Large intestine (tissue), 3 donors: ENCODE measurements around the gene EDRF1. TPM values are rescaled to one million over a fixed set of nuclear protein-coding genes. Genes with fewer than 3 reads are reported as not detected.
"Not testable (repeated sequence)": the region's sequence is repeated elsewhere in the genome, so short reads cannot be mapped to it uniquely, and the experiment has no call there.

ENCODE experiments used
- DNase-seq, 2 donors: peaks; one replicate each; pipeline versions ENCODE4 v3.0.0 to v3.0.0-alpha.2; 2013
- H3K27ac ChIP-seq: one replicate; pipeline ENCODE4 v1.5.1; 2013; ENCODE audit warnings: low read length
- H3K27me3 ChIP-seq: 2 replicates; pipeline ENCODE4 v1.6.1; 2013; ENCODE audit warnings: low read length; ENCODE audit not compliant: control insufficient read depth, insufficient read depth
- H3K36me3 ChIP-seq: 2 replicates; pipeline ENCODE4 v1.6.1; 2013; ENCODE audit warnings: low read length; ENCODE audit not compliant: control insufficient read depth, insufficient read depth
- H3K4me1 ChIP-seq: one replicate; pipeline ENCODE4 v1.6.1; 2013; ENCODE audit warnings: low read length; ENCODE audit not compliant: control insufficient read depth, insufficient read depth
- H3K4me3 ChIP-seq: one replicate; pipeline ENCODE4 v1.5.1; 2013; ENCODE audit warnings: low read length
- H3K9me3 ChIP-seq: one replicate; pipeline ENCODE4 v1.6.1; 2013; ENCODE audit warnings: mild to moderate bottlenecking, low read depth, low read length, moderate library complexity; ENCODE audit not compliant: control insufficient read depth
- WGBS: methylation state at CpG from one replicate; pipeline ENCODE4 v1.1.5; 2013; ENCODE audit warnings: low lambda C conversion rate; ENCODE audit not compliant: insufficient coverage; 5-methylcytosine and 5-hydroxymethylcytosine counted together
- polyA plus RNA-seq: library from polyadenylated mRNA; unstranded; fragments of 120-200 nt; gene quantifications from one replicate; pipeline ENCODE4 v1.2.1, GENCODE V29; 2013

EDRF1 gene
- polyA plus RNA-seq, 1 donor: 29.4 TPM

DNA sequence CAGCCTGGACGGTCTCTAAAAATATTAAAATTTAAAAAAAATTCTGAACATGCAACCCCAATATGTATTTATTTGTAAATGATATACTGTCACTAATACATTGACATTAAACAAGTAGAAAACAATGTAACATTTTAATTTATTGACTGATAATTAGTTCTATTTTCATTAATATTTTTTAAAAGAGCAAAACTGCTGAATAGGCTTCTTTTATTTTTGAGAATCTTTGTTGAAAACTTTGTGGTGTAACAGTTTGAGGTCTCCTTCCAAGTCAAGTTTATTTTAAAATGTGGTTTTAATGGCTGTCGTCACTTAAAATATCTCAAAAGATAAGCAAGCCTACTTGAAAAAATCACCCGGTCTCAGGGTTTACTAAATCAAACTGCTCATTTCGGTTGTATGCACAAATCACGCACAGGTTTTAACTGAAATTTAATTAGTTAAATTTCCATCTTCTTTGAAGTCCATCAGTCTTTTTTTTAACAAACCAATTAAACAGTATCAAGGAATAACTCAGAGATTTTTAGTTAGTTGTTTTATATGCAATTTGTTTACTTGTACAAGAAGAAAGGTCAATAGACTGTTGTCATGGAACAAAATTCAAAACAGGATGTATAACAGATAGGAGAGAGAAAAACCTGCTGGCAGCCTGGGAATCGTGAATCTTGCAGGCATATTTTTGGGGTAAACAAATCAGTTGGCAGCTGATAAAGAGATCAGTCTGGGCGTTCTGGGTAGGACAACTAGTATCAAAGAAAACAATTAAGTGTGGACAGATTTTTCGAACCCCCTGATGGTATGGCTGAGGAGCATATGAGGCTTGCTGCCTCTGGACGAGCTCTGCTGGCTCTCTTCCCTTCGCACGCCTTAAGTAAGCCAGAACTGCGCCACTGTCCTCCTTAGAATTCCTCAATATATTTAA lies 9.7 kb upstream of the EDRF1 start:
- no peaks in the 10 kb centered on the region for H3K36me3 ChIP-seq
- peaks cover 5% of the 10 kb centered on the region for H3K4me1 ChIP-seq
- H3K27me3 ChIP-seq: no peaks in the 10 kb centered on the region
- H3K9me3 ChIP-seq: no peaks in the 10 kb centered on the region
- no CpG with 5 or more reads among the region's 12 CpGs for WGBS
- H3K4me3 ChIP-seq: no peak overlapping the region
- no peak overlapping the region for H3K27ac ChIP-seq
- no peak for DNase-seq

DNA sequence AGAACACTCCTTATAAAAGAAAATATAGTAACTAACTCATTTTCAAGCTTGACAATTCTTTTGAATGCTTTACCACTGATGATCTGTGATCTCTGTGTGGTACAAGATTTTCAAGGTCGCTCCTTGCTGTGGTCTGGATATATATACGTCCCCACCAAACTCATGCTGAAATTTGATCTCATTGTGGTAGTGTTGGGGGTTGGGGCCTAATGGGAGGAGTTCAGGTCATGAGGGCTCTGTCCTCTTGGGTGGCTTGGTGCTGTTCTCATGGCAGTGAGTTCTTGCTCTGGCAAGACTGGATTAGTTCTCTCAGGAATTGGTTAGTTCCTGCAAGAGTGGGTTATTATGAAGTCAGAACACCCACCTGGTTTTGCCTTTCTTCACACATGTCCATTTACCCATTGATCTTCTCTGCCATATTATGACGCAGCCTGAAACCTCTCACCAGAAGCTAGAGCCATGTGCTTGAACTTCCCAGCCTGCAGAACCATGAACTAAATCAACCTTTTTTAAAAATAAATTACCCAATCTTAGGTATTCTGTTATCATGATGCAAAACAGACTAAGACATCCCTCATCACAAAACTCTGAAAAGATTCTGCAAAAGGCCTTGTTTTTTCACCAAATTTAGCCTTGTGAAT lies 8.3 kb upstream of the EDRF1 start:
- 86% methylated on average over 1 of the region's 3 CpGs for WGBS
- no peak overlapping the region for H3K27ac ChIP-seq

DNA sequence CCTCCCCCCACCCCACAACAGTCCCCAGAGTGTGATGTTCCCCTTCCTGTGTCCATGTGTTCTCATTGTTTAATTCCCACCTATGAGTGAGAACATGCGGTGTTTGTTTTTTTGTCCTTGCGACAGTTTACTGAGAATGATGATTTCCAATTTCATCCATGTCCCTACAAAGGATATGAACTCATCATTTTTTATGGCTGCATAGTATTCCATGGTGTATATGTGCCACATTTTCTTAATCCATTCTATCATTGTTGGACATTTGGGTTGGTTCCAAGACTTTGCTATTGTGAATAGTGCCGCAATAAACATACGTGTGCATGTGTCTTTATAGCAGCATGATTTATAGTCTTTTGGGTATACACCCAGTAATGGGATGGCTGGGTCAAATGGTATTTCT lies 4.8 kb upstream of the EDRF1 start:
- H3K27ac ChIP-seq, H3K4me1 ChIP-seq, H3K27me3 ChIP-seq, H3K36me3 ChIP-seq, H3K9me3 ChIP-seq, DNase-seq, H3K4me3 ChIP-seq: not testable (repeated sequence)
- WGBS: no CpG with 5 or more reads among the region's 4 CpGs

More for the DNA sequence above, 8.3 kb upstream of the EDRF1 start:
- no peak for DNase-seq
- peaks cover 5% of the 10 kb centered on the region for H3K4me1 ChIP-seq
- no peak overlapping the region for H3K4me3 ChIP-seq
- H3K9me3 ChIP-seq: no peaks in the 10 kb centered on the region
- no peaks in the 10 kb centered on the region for H3K36me3 ChIP-seq
- no peaks in the 10 kb centered on the region for H3K27me3 ChIP-seq

DNA sequence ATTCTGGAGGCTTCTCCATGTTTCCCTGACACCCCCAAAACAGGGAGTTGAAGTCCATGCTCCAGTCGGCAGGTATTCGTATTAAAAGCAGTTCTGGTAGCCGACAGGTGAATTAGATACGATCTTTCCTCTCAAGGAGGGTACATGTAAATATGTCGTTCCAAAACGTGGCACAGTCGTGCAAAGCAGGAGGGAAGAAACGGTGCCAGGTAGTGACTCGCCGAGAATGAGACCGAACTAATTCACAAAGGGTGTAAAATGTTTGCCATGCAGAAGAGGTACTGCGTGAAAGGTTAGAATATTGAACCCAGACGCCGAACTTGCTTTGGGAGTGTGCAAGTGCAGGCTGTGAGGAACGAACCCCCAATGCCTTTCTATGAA lies 483 bp downstream of the EDRF1 start:
- H3K27me3 ChIP-seq: no peaks in the 10 kb centered on the region
- WGBS: 0% methylated on average over 2 of the region's 15 CpGs
- H3K36me3 ChIP-seq: peaks cover 25% of the 10 kb centered on the region
- no peak for DNase-seq
- H3K9me3 ChIP-seq: no peaks in the 10 kb centered on the region
- H3K4me3 ChIP-seq: peak overlapping the region; percentile 98
- H3K27ac ChIP-seq: peak overlapping the region; percentile 79
- H3K4me1 ChIP-seq: peaks cover 3% of the 10 kb centered on the region

DNA sequence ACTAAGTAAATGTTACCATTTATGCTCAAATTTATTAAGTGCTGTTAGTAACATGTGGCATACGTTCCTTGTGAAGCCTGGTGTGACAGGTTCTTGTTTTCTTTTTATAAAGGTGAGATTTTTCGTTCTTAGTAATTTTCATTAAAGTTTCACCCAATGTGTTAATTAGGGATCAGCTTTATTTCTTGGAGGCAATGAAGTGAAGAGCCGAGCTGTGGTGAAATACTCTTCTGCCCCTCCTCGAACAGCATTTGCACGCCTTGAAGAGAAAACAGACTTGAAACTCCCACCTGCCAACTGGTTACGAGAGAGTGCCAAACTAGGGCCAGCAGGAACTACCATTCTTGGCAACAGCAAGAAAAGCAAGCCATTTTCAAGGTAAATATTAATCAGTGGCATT lies 1.5 kb downstream of the EDRF1 start:
- Histone ChIP-seq H3K27me3 (no peaks in the 10 kb centered on the region), H3K9me3 (no peaks in the 10 kb centered on the region), H3K36me3 (peaks cover 31% of the 10 kb centered on the region), H3K27ac (no peak overlapping the region), H3K4me1 (peaks cover 3% of the 10 kb centered on the region), H3K4me3 (no peak overlapping the region)
- WGBS: 63% methylated on average over 2 of the region's 6 CpGs
- no peak for DNase-seq

DNA sequence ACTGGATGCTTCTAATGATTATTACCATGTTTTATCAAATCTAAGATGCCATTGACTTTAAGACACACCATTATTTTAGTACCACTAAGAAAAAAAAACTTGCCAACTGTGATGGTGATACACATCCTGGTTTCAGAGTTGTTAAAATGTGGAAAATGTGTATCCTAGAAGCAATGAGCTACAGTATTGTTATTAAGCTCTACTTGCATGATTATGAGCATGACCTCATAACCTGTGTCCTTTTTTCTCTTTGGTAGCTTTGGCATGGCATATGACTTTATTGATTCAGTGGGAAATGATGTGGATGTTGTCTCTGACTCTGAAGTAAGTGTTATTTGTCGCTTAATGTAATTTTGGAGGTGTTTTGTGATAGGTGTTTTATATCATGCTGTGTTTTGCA lies 3.3 kb downstream of the EDRF1 start:
- no CpG with 5 or more reads among the region's 1 CpG for WGBS

DNA sequence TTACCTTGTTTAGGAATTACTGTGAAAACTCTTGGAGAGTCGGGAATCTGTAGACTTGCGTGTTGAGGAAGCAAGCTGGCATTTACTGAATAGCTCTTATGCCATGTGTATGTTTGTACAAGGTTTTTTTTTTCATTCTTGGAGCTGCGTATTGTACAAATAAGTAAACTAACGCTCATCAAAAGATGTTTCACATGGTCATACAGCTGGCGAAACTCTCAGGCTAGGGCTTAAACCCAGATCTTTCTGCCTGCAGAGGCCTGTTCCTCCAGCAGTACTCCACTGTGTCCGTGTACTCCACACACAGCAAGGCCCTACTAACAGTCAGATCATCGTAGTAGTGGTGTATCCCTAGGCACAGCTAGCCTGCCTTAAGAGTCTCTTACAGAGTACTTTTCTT lies 7.4 kb downstream of the EDRF1 start:
- peaks cover 72% of the 10 kb centered on the region for H3K36me3 ChIP-seq
- WGBS: 100% methylated on average over 2 of the region's 7 CpGs
- no peaks in the 10 kb centered on the region for H3K9me3 ChIP-seq
- H3K4me3 ChIP-seq: no peak overlapping the region
- DNase-seq: no peak
- H3K27me3 ChIP-seq: no peaks in the 10 kb centered on the region
- peaks cover 3% of the 10 kb centered on the region for H3K4me1 ChIP-seq
- no peak overlapping the region for H3K27ac ChIP-seq

More for the DNA sequence above, 3.3 kb downstream of the EDRF1 start:
- H3K36me3 ChIP-seq: peaks cover 41% of the 10 kb centered on the region
- no peak overlapping the region for H3K27ac ChIP-seq
- DNase-seq: no peak
- no peaks in the 10 kb centered on the region for H3K27me3 ChIP-seq
- H3K4me1 ChIP-seq: peaks cover 7% of the 10 kb centered on the region
- no peak overlapping the region for H3K4me3 ChIP-seq
- H3K9me3 ChIP-seq: no peaks in the 10 kb centered on the region

DNA sequence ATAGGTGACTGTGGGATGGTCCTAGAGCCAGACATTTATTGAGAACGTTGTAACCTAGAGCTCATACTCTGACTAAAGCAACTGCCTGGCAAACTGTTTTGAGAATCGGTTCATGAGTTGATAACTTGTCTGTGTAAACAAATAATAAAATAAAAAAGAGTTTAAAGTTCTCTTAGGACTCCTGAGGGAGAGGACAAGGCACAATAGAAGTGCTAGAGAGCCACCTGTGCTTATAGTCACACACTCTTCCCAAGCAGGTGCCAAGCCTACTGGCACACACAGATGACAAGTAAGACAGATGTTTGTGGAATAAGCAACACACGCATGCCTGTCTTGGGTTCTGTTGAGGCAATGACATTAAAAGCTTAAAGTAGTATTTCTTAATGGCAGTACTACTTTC lies 7.9 kb downstream of the EDRF1 start:
- Histone ChIP-seq H3K27me3 (no peaks in the 10 kb centered on the region), H3K4me1 (peaks cover 3% of the 10 kb centered on the region), H3K27ac (no peak overlapping the region), H3K36me3 (peaks cover 75% of the 10 kb centered on the region), H3K9me3 (no peaks in the 10 kb centered on the region), H3K4me3 (no peak overlapping the region)
- 0% methylated on average over 1 of the region's 3 CpGs for WGBS
- DNase-seq: peak in 1 of 2 donors; percentile 19

DNA sequence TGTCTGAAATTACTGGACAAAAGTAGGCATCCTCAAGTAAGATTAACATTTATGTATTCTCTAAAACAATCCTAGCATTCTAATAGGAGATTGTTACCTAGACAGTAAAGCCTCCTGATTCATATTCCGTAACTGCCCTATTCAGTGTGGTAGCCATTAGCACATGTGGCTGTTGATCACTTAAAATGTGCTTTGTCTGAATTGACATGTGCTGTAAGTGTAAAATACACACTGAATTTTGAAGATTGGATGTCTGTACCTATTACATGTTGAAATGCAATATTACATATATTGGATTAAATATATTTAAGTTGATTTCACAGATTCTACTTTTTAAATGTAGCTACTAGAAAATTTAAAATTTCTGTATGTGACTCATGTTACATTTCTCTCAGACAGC lies 14.6 kb downstream of the EDRF1 start:
- Histone ChIP-seq H3K4me1 (no peaks in the 10 kb centered on the region), H3K27me3 (no peaks in the 10 kb centered on the region), H3K4me3 (no peak overlapping the region), H3K27ac (no peak overlapping the region), H3K9me3 (no peaks in the 10 kb centered on the region), H3K36me3 (peaks cover 85% of the 10 kb centered on the region)
- no CpG with 5 or more reads among the region's 1 CpG for WGBS
- no peak for DNase-seq

DNA sequence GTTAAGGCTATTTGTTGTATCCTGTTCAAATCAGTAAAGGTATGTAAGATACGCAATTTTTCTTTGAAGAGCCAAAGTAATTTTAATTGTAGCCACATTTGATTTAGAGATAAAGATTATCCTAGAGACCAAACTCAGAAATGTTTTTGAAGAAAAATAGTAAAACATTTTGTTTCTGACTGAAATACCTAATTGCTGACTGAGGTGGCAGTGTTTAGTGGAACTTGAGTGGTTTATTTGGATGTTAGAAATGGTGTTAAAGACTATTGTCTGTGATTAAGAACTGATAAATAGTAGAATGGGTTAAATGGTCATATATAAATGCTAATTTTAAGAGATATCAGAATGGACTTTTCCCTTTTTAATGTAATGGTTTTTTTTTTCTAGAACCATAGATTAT lies 15.3 kb downstream of the EDRF1 start:
- no peak for DNase-seq
- Histone ChIP-seq H3K27me3 (no peaks in the 10 kb centered on the region), H3K4me1 (no peaks in the 10 kb centered on the region), H3K9me3 (no peaks in the 10 kb centered on the region), H3K36me3 (peaks cover 85% of the 10 kb centered on the region), H3K27ac (no peak overlapping the region), H3K4me3 (no peak overlapping the region)
- 100% methylated on average over 1 of the region's 1 CpG for WGBS
